ENCODE measurements around the gene PDS5A.

The PDS5A gene

GRCh38 chr4:39937683-39938268 lies 39.9 kb downstream of the PDS5A start:
- H3K4me3 ChIP-seq (replicated peaks; ENCODE audit: low read depth, low read length), result no peak overlapping the region
- DNase-seq (ENCODE audit: low read depth), result no peak
- TF ChIP-seq, protein P1, sequence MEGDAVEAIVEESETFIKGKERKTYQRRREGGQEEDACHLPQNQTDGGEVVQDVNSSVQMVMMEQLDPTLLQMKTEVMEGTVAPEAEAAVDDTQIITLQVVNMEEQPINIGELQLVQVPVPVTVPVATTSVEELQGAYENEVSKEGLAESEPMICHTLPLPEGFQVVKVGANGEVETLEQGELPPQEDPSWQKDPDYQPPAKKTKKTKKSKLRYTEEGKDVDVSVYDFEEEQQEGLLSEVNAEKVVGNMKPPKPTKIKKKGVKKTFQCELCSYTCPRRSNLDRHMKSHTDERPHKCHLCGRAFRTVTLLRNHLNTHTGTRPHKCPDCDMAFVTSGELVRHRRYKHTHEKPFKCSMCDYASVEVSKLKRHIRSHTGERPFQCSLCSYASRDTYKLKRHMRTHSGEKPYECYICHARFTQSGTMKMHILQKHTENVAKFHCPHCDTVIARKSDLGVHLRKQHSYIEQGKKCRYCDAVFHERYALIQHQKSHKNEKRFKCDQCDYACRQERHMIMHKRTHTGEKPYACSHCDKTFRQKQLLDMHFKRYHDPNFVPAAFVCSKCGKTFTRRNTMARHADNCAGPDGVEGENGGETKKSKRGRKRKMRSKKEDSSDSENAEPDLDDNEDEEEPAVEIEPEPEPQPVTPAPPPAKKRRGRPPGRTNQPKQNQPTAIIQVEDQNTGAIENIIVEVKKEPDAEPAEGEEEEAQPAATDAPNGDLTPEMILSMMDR (IDR thresholded peaks at IDR 0.05; ENCODE audit: low read length, missing control alignments), result no peak

GRCh38 chr4:39936565-39937418 lies 40.9 kb downstream of the PDS5A start:
- no peak for DNase-seq (ENCODE audit: low read depth)
- TF ChIP-seq, protein P1 (IDR thresholded peaks at IDR 0.05; ENCODE audit: low read length, missing control alignments), result no peak
- no peak overlapping the region for H3K4me3 ChIP-seq (replicated peaks; ENCODE audit: low read depth, low read length)

- no peak overlapping the region for H3K4me3 ChIP-seq (replicated peaks; ENCODE audit: low read depth, low read length)
- TF ChIP-seq, protein P1 (IDR thresholded peaks at IDR 0.05; ENCODE audit: low read length, missing control alignments), result no peak
- peak; percentile 64 for DNase-seq (ENCODE audit: low read depth)
These were observed 43.8 kb downstream of the PDS5A start for GRCh38 chr4:39933671-39934590.

DNA sequence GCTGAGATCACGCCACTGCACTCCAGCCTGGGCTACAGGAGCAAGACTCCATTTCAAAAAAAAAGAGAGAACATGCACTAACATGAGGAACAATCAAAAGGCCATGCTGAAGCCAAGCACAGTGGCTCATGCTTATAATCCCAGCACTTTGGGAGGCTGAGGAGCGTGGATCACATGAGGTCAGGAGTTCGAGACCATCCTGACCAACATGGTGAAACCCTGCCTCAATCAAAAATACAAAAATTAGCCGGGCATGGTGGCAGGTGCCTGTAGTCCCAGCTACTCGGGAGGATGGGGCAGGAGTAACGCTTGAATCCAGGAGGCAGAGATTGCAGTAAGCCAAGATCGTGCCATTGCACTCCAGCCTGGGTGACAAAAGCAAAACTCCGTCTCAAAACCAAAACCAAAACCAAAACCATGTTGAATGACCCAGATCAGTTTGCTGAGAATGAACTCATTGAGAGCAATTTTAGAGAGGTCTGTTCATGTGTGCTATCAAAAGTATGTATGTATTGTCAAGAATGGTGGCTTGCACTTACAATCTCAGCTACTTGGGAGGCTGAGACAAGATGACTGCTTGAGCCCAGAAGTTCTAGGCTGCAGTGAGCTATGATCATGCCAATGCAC lies 44.8 kb downstream of the PDS5A start:
- no peak for DNase-seq (ENCODE audit: low read depth)
- H3K4me3 ChIP-seq (replicated peaks; ENCODE audit: low read depth, low read length), result no peak overlapping the region
- TF ChIP-seq, protein P1 (IDR thresholded peaks at IDR 0.05; ENCODE audit: low read length, missing control alignments), result no peak

DNA sequence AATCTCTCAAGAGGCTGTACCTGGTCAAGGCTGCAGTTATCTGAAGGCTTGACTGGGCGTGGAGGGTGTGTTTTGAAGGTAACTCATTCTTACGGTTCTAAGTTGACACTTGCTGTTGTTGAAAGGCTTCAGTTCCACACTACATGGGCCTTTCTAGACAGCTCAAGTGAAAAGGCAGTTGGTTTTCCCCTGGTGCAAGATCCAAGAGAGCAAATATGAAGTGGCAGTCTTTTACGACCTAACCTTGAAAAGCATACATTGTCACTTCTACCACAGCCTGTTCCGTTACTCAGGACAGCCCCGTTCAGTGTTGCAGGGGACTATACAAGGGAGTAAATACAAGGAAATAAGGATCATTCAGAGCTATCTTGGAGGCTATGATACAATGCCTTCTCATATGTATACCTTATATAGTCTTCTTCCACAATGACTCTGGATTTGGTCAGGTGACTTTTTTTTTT lies 46.2 kb downstream of the PDS5A start:
- no peak for DNase-seq (ENCODE audit: low read depth)
- no peak overlapping the region for H3K4me3 ChIP-seq (replicated peaks; ENCODE audit: low read depth, low read length)
- TF ChIP-seq, protein P1 (IDR thresholded peaks at IDR 0.05; ENCODE audit: low read length, missing control alignments), result no peak

DNA sequence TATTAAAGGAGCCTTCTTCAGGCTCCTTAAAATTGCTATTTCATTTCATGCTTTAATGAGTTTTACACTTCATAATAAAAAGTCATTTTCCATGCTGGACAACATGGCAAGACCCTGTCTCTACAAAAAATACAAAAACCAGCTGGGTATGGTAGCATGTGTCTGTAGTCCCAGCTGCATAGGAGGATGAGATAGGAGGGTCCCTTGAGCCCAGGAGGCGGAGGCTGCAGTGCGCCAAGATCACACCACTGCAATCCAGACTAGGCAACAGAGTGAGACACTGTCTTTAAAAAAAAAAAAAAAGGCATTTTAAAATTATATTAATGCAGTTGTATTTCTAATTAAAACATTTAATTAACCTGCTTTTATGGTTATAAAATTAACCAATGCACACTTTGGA lies 49.2 kb downstream of the PDS5A start:
- H3K4me3 ChIP-seq (replicated peaks; ENCODE audit: low read depth, low read length), result no peak overlapping the region
- TF ChIP-seq, protein P1 (IDR thresholded peaks at IDR 0.05; ENCODE audit: low read length, missing control alignments), result no peak
- no peak for DNase-seq (ENCODE audit: low read depth)
